GM13976 (cell line): ENCODE results near the gene MTG2.

Source experiments
- DNase-seq: peaks from one replicate; pipeline ENCODE4 v3.0.0; 2012; ENCODE audit warnings: low spot score
- in situ Hi-C: fragments of 300-500 bp; cut with MboI; formaldehyde crosslinking; loops from one replicate; pipeline ENCODE4 v1.12.0; 2022; ENCODE audit warnings: low sequenced_read_pairs, mixed read lengths, inconsistent platforms; ENCODE audit not compliant: unreplicated experiment
- TF ChIP-seq, protein P1 (sequence below): IDR thresholded peaks from 2 replicates; pipeline ENCODE4 v1.5.1; 2012; ENCODE audit warnings: borderline replicate concordance, mild to moderate bottlenecking; ENCODE audit not compliant: insufficient read depth; ENCODE audit errors: extremely low read depth, missing control alignments, control extremely low read depth

Gene MTG2

DNA sequence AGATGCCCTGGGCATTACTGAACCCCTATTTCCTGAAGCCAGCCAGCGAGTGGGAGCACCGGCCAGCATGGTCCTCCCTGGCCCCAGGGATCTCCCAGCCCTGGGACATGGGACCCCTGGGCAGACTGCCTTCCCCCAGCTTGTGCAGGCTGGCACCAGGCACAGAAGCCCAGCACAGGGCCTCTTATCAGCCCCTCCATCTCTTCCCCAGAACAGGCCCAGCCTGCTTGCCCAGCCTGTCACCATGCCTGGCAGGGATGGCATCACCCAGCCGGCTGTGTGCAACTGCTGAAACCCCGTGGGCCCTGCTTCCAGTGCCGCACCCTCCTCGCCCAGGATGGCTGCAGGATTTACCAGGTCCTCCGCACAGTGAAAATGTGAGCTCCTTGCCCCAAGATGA lies 49.4 kb downstream of the MTG2 start:
- DNase-seq: no peak
- TF ChIP-seq, protein P1, sequence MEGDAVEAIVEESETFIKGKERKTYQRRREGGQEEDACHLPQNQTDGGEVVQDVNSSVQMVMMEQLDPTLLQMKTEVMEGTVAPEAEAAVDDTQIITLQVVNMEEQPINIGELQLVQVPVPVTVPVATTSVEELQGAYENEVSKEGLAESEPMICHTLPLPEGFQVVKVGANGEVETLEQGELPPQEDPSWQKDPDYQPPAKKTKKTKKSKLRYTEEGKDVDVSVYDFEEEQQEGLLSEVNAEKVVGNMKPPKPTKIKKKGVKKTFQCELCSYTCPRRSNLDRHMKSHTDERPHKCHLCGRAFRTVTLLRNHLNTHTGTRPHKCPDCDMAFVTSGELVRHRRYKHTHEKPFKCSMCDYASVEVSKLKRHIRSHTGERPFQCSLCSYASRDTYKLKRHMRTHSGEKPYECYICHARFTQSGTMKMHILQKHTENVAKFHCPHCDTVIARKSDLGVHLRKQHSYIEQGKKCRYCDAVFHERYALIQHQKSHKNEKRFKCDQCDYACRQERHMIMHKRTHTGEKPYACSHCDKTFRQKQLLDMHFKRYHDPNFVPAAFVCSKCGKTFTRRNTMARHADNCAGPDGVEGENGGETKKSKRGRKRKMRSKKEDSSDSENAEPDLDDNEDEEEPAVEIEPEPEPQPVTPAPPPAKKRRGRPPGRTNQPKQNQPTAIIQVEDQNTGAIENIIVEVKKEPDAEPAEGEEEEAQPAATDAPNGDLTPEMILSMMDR: no peak
- in situ Hi-C loops: no loop called here

DNA sequence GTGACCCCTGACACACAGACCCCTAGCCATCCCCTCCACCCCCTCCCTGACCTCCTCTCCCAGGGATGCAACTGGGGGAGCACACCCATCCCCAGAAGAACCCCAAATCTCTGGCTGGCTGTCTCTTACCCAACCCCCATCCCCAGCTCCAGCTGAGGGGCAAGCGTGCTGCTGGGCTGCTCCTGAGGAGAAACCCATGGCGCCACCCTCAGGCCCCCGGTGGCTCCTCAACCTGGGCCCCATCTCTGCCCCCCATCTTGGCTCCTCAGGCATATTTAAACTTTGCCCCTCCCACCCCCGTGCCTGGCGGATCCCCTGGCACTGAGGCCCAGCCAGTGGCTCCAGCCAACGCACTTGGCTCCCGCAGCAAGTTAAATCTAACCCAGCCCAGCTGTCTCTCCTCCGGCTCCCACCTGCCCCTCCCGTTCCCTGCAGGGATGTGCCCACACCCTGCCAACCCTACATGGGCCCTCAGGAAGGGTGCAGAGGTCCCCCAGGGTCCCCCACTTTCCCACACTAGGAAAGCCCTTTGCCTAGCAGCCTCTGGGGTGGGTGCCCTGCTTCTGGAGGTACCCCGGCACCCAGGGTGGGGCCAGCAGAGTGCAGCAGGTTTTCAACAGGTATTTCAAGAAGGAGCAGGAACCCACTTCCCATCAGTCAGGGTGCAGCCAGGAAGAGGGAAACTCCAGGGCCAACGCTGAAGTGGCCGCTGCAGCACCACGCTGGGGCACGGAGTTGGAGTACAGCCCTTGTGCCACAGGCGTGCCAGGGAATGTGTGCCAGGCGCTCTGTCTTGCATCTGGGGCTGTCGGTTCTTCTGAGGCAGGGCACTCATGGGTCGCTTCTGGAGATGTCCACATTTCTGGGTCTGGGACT lies 50.2 kb downstream of the MTG2 start:
- no peak for DNase-seq
- in situ Hi-C loops: no loop called here
- TF ChIP-seq, protein P1: no peak

DNA sequence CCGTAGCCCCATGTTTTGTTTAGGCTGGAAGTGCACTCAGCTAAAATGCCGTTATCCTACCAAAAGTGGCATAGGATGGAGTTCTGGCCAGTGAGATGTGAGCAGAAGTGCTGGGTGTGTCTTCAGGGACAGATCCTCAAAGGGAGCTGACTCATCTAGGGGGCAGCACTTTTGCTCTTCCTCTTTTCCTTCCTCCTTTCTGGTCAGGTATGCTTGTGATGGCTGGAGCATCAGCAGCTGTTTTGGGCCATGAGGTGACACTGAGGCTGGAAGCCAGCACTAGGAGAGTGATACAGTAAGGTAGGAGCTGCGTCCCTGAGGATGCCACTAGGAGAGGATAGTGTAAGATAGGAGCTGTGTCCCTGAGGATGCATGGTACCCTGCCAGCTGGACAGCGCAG lies 50.9 kb downstream of the MTG2 start:
- TF ChIP-seq, protein P1: no peak
- in situ Hi-C loops: no loop called here

DNA sequence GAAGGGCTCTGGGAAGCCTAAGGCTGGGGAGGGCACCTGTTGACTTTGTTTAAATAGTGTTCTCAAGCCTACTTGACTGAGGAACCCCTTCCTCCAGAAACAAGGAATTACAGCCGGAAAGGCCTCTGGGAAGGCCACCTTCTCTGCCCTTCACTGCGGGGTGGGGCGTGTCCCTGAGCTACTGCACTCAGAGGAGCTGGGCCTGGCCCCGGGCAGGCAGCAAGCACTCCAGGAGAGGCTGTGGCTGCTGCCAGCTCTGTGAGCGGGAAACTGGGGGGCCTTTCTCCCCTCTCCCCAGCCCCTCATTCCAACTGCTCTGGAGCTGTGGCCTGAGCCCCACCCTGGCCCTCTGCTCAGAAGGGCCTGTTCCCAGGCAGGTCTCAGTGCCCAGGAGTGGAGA lies 51.5 kb downstream of the MTG2 start:
- DNase-seq: no peak
- TF ChIP-seq, protein P1: no peak
- in situ Hi-C loops: no loop called here

More for the DNA sequence above, 50.9 kb downstream of the MTG2 start:
- no peak for DNase-seq

DNA sequence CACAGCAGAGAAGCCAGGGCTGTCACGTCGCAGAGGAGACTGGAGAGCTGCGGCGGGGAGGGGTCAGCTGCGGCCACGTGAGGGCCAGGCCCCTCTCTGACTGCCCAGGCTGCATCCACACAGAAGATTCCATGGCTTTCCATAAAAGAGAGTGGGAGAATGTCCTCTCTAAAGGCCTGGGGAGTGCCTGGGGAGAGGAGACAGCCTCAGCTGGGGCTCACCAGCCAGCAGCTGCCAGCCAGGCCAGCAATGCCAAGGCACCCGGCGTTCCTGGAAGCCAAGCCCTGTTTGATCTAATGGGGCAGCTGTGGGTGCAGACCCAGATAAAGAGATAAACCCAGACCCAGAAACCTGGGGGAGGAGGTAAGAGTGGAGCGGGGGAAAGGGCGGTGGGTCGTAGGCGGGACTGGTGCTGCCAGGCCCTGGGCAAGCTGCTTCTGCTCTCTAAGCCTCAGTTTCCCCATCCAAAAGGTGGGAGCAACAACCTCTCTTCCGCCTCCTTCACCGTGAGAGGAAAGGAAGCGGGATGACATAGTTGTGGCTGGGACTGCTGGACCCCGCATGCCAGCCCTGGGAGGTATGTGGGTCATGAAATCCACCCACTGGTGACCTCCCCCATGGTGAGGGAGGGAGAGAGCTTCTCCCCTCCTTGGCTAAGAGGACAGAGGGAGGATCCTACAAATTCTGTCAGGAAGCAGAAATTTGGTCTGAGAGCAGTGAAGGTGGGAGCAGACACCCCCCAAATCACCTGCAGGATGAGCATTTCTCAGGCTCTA lies 52.4 kb downstream of the MTG2 start:
- TF ChIP-seq, protein P1: no peak
- in situ Hi-C loops: no loop called here
- no peak for DNase-seq

DNA sequence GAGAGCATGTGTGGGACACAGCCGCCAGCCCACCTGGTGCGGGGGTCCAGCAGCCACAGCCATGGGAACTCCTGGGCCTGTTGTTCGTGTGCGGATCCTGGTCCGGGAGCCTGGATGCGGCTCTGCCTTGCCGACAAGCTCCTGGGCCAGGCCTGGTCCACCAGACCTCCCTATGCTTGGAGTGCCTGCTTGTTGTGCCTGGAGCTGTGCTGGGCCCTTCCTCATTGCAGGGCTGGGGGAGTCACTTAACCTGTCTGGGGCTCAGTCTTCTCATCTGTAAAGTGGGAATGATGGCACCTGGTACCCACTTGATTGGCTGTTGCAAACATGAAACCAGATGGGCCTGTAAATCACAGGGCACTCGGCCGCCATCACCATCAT lies 52.9 kb downstream of the MTG2 start:
- DNase-seq: no peak
- TF ChIP-seq, protein P1: no peak
- in situ Hi-C loops: no loop called here
